Activated CD8-positive, alpha-beta memory T cell treated with anti-CD3 and anti-CD28 coated beads, Interleukin-2, amount 50 U/mL, for 48 hours (primary cell): ENCODE measurements around the gene TNFSF12.

Source experiments
- DNase-seq: peaks from one replicate; pipeline ENCODE4 v3.0.0-alpha.2; 2020

TNFSF12 gene

DNA sequence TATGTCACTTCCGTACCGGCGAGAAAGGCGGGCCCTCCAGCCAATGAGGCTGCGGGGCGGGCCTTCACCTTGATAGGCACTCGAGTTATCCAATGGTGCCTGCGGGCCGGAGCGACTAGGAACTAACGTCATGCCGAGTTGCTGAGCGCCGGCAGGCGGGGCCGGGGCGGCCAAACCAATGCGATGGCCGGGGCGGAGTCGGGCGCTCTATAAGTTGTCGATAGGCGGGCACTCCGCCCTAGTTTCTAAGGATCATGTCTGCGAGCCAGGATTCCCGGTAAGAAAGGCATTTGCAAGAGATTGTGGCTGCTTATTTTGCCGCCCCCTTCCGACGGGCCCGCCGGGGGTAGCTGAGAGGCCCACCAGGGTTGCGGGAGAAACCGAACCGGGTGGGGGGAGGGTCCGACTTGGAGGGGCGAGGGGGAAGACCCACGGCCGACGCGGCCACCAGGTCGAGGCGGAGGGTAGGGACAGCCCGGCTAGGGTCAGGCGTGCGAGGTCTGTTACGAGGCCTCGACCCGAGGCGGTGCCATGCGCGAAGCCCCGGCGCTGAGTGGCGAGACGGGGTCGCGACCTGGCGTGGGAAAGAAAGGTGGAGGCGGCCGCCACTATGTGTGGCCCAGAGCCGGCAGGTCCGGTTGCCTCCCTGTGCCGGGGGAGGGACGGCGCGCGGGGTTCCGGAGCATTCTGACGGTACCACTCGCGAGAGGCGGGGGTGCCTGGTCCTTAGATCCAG, 23.9 kb downstream of the TNFSF12 start:
- DNase-seq = peak; percentile 100

GRCh38 chr17:7573324-7574080, 24.6 kb downstream of the TNFSF12 start:
- peak; percentile 92 for DNase-seq

GRCh38 chr17:7574176-7574953, 25.5 kb downstream of the TNFSF12 start:
- DNase-seq = no peak

DNA sequence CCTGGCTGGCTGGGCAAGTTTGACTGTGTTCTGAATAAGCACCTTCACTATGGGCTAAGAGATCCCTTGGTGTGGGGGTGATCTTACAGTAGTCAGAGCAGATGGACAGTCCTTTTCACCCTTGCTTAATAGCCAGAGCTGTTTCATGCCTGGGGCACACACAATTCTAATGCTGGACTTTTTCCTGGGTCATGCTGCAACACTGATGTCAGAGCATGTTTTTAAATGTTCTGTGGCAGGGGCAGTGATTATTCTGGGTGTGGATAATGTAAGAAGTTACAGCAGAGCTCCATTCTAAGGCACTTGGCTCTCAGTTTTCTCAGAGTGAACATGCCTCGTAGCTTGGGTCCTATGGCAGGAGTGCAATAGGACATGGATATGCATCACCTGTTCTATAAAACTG, 26.6 kb downstream of the TNFSF12 start:
- no peak for DNase-seq

GRCh38 chr17:7575959-7576358, 27.1 kb downstream of the TNFSF12 start:
- DNase-seq = no peak

DNA sequence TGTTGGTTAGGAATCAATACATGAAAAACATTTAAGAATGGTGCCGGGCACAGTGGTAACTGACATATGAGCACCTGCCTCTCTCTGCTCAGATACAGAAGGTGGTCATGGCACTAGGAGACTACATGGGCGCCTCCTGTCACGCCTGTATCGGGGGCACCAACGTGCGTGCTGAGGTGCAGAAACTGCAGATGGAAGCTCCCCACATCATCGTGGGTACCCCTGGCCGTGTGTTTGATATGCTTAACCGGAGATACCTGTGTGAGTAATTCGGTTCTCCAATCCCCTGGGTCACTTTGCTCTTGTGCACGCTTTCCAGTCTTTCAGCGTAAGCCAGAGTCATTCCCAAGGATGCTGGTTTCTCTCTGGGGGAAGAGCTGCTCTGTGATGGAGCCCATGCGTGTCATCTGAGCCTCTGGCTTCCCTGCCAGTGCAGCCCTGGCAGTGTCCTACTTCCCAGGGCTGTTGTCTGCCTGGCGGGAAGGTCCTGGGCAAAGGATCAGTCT, 27.6 kb downstream of the TNFSF12 start:
- no peak for DNase-seq

DNA sequence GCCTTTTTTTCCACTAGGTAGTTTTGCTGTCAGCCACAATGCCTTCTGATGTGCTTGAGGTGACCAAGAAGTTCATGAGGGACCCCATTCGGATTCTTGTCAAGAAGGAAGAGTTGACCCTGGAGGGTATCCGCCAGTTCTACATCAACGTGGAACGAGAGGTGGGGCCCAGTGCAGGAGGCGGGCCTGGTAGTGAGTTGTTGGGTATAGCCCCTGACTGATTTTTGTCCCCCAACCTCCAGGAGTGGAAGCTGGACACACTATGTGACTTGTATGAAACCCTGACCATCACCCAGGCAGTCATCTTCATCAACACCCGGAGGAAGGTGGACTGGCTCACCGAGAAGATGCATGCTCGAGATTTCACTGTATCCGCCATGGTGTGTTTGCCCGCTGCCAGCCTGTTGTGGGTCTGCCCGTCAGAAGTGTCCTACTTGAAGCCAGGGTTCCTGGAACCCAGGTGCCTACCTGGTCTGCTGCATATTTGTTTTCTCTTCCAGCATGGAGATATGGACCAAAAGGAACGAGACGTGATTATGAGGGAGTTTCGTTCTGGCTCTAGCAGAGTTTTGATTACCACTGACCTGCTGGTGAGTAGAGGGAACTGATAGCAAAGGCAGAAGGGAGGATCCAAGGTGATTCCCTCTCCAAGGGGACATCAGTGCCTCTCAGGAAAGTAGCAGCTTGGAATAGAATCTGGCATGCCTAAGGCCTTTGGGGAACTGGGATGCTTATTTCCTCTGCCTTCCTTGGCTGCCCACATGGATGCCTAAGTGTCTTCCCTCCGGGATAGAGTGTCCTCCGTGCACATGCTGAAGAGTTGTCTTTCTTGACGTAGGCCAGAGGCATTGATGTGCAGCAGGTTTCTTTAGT, 28.7 kb downstream of the TNFSF12 start:
- DNase-seq = no peak

GRCh38 chr17:7579001-7579833, 30.4 kb downstream of the TNFSF12 start, which contains the start of gene CD68:
Gene CD68 (plus strand): TSS chr17:7579638. CDS start chr17:7579678, 40 bp downstream.
- peak; percentile 89 for DNase-seq

GRCh38 chr17:7579834-7580603, 31.2 kb downstream of the TNFSF12 start:
- no peak for DNase-seq

- DNase-seq = no peak
Measured at GRCh38 chr17:7580604-7581575, 32.0 kb downstream of the TNFSF12 start.

DNA sequence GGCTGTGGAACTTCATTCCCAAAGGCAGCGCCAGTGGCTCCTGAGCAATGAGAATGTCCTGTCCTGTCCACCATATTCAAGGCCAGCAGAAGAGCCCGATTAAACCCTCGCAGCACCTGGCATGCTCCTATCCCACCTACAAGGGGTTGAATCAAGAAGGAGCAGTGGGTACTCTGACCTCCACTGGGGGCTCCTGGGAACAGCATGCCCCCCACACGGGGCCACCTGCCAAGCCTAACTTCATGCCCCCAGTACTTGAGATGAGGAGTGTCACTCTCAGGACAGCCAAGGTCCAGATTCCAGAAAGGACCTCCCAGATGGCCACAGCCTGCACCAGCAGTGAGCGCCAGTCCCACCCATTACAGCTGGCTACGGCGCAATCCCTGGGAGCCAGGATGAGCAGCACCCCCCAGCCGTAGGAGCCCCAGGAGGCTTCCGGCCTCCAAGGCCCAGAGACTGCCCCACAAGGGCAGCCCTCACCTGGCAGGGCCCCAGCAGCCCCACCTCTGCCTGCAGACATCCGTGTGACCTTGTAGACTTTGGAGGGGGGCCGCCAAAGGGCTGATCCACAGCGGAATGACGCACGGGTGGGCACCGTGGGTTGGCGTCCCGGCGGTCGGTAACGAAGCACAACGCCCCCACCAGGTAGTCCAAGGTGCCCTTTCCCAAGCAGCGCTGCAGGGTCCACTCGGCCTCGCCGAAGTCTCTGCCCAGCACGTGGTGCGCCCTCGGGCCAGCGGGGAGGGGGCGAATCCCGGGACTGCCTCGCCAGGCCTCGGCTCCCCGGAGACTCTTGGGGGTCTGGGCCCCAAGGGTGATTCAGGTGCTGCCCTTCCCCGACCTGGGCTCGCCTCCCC, 33.8 kb downstream of the TNFSF12 start:
- no peak for DNase-seq

DNA sequence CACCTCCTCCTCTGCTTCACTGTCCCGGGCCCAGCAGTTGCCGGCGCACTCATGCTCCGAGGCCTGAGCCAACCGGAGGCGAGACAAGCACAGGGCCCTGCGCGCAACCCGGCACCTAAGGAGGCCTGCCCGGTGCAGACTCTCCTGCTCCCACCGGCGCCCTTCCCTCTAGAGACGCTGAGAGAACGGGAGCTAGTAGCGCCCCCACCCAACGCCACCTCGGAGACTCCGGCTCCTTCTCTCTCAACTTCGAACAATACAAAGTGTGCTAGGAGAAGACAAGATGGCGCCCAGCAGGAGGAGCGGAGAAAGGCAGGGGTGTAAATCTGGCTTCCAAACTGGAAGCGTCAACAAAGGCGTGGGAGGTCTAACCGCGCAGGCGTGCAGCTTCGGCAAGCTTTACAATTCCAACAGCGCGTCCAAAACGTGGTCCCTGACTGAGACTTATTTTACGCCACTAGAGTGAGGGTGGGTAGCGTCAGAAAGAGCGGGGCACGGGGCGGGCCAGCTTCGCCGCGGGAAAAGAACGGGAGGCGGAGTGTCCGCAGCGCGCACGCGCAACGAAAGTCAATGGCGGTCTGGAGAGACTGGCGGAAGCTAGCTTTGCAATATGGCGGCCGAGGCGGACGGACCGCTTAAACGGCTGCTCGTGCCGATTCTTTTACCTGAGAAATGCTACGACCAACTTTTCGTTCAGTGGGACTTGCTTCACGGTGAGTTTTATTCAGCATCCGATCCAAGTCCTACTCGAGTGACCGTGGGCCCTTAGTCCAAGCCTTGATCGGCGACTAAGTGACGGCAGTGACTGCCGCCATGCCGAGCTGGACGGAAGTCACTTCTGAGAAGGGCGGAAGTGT, 34.6 kb downstream of the TNFSF12 start, which contains the start of gene MPDU1:
Gene MPDU1, plus strand, starts transcription at position 600 of the 857 bp plus-strand sequence. Its CDS starts 11 bp downstream, at position 611.
- DNase-seq = peak; percentile 96

GRCh38 chr17:7586673-7587419, 38.0 kb downstream of the TNFSF12 start:
- DNase-seq = no peak

DNA sequence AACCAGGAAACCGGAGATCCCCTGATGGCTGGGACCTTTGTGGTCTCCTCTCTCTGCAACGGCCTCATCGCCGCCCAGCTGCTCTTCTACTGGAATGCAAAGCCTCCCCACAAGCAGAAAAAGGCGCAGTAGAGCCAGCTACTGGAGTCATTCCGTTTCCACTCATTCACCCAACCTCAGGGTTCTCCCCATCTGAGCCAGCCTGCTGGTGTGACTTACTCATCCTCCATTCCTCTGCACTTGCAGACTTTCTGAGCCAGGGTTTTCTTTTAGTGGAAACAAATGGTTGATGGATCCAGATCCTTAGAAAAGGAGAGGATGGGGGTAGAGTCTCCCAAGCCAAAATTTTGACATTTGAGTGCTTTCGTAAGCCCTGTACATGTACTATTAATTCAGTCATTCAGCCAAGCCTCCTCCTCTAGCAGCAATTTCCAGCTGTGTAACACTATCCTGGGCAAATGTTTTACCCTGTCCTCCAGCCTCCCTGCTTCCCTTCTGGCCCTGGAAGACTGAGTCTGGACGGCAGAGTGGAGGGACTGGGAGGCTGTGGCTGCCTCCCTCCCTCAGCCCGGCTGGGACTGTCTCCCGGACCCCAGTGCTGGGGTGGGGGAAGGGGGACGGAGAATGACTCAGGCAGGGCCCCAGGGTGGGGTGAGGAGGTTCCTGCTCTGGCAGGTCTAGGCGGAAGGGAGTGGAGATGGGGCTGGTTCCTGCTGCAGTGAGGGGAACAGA, 38.7 kb downstream of the TNFSF12 start:
- no peak for DNase-seq

DNA sequence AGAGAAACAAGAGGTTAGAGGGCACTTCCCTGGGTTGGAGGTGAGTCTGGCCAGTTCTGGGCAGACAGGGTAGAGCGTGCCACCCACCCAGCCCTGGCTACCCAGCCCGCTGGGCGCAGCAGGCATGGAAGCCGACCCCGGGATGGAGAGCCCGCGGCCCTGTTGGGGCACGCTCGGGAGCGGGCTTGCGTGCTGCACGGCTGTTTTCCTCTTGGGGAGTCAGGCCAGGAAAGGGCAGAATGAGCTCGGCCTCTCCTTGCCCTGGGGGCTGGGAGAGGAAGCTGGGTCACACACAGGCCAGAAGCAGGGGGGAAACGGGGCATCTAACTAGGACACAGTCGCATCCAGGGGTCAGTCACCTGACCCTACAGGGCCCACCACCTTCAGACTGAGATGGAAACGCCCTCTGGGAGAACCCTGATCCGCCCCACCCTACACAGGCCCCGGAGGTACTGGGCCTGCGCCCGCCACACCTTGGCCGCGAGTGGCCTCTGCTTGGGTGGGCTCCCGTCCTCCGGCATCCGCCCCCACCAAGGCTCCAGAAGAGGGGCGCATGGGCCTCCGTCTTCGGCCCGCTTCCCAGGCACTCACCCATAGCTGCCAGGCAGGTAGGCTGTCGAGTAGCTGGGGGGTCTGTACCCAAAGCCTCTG, 39.8 kb downstream of the TNFSF12 start:
- no peak for DNase-seq
